GM13976 (cell line): ENCODE data around the gene DSC3.
"Not testable (repeated sequence)": the region's sequence is repeated elsewhere in the genome, so short reads cannot be mapped to it uniquely, and the experiment has no call there.

ENCODE experiments used
- DNase-seq: peaks from one replicate; pipeline ENCODE4 v3.0.0; 2012; ENCODE audit warnings: low spot score
- in situ Hi-C: fragments of 300-500 bp; cut with MboI; formaldehyde crosslinking; loops from one replicate; pipeline ENCODE4 v1.12.0; 2022; ENCODE audit warnings: low sequenced_read_pairs, mixed read lengths, inconsistent platforms; ENCODE audit not compliant: unreplicated experiment
- TF ChIP-seq, protein P1 (sequence below): IDR thresholded peaks from 2 replicates; pipeline ENCODE4 v1.5.1; 2012; ENCODE audit warnings: borderline replicate concordance, mild to moderate bottlenecking; ENCODE audit not compliant: insufficient read depth; ENCODE audit errors: extremely low read depth, missing control alignments, control extremely low read depth

The DSC3 gene

DNA sequence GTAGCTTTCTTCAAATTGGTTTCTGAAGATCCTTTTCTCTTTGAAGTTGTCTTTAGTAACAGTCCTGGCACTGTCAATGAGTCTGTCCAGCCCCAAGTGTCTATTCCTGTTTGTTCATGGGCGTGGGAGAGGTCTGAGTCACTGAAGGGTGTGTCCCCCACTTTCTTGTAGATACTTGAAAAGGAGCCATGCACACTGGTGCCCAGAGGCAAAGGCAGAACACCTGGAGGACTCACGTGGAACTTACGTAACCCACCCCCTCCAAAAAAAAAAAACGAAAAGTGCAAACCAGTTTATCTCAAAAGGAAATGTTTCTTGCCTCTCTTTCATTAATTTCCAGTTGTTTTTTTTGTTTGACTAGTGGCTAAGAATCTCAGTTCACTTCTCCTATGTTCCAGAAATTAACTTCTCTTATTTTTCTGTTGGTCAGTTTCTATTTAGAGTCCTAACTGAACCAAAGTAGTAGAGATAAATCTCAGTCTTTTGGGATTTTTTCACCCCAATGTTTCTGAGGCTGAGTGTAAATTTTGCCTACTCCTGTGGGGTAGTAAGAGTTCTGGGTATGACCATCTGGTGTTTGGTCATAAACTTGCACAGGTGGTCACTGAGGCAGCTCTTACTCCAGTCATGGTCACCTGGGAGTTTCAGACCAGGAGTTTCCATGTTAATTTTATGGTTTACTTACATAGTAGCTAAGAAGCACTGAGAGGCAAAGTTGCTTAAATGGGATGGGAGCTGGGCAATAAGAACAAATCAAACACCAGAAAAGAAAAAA is 54.9 kb downstream of the DSC3 start:
- in situ Hi-C loops: no loop called here
- TF ChIP-seq, protein P1, sequence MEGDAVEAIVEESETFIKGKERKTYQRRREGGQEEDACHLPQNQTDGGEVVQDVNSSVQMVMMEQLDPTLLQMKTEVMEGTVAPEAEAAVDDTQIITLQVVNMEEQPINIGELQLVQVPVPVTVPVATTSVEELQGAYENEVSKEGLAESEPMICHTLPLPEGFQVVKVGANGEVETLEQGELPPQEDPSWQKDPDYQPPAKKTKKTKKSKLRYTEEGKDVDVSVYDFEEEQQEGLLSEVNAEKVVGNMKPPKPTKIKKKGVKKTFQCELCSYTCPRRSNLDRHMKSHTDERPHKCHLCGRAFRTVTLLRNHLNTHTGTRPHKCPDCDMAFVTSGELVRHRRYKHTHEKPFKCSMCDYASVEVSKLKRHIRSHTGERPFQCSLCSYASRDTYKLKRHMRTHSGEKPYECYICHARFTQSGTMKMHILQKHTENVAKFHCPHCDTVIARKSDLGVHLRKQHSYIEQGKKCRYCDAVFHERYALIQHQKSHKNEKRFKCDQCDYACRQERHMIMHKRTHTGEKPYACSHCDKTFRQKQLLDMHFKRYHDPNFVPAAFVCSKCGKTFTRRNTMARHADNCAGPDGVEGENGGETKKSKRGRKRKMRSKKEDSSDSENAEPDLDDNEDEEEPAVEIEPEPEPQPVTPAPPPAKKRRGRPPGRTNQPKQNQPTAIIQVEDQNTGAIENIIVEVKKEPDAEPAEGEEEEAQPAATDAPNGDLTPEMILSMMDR: no peak
- peak; percentile 25 for DNase-seq

DNA sequence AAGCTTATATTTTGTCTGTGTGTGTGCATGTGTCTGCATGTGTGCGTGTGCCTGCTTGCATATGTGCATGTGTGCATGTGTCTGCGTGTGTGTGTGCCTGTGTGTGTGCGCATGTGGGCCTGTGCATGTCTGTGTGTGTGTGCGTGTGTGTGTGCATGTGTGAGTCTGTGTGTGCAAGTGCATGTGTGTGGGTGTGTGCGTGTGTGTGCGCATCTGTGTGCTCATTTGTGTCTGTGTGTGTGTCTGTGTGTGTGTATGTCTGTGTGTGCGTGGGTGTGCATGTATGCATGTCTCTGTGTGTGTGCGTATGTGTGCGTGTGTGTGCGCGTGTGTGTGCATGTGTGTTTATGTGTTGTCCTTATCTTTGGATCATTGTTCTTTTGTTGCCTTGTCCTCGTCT is 56.8 kb downstream of the DSC3 start:
- no peak for DNase-seq
- in situ Hi-C loops: no loop called here
- TF ChIP-seq, protein P1: no peak

DNA sequence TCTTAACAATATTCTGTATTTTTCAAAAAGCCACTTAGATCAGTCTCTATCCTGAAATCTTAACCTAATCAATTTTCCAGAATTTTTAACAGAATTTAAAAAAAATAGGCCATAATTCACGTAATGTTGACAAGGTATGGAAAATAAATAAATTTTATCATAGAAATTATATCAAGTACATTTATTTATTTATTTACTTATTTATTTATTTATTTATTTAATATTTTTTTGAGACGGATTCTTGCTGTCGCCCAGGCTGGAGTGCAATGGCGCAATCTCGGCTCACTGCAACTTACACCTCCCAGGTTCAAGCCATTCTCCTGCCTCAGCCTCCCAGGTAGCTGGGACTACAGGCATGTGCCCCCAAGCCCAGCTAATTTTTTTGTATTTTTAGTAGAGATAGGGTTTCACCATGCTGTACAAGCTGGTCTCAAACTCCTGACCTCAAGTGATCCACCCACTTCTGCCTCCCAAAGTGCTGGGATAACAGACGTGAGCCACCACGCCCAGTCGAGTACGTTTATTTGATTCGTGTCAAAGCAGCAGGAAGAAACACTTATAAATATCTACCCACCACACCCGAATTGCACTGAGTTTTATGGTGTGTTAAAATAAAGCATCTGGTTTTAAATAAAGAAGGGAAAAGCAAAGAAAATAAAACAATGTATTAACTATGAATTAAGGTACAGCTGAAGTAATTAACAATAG is 60.1 kb downstream of the DSC3 start:
- in situ Hi-C loops: no loop called here
- DNase-seq: no peak

DNA sequence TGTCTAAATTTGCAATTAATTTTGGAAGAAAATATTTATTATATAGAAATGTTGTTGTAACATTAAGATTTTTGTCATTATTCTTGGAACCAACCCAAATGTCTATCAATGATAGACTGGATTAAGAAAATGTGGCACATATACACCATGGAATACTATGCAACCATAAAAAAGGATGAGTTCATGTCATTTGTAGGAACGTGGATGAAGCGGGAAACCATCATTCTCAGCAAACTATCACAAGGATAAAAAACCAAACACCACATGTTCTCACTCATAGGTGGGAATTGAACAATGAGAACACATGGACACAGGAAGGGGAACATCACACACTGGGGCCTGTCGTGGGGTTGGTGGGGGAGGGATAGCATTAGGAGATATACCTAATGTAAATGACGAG is 64.5 kb downstream of the DSC3 start:
- DNase-seq, in situ Hi-C loops: not testable (repeated sequence)

More for the DNA sequence above, 60.1 kb downstream of the DSC3 start:
- TF ChIP-seq, protein P1: no peak

DNA sequence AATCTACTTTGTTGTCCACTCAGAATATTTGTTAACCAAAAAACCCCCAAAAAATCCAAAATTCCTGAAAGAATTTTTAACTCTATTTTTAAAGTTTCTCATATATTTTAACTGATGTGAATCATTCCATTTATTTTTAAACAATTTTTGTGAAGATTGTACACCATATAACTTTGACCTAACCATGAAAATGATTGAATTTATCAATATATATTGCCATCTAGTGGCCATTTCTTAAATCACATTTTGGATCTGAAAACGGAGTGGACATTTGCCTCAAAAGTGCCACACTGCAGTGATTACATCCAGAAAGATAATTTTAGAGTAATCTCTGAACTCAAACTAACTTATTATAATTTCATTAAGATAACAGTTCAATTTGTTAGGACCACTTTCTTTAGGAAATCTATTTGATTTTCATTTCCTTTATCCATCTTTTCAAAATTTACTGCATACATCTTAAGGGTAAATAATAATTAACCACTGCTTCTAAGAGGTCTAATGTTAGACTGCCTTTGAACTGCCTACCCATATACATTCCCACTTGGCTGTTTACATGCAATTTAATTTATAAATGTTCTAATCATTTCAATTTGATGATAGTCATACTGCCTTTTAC is 71.1 kb downstream of the DSC3 start:
- in situ Hi-C loops: no loop called here
- TF ChIP-seq, protein P1: peak; percentile 24
- DNase-seq: peak; percentile 32

DNA sequence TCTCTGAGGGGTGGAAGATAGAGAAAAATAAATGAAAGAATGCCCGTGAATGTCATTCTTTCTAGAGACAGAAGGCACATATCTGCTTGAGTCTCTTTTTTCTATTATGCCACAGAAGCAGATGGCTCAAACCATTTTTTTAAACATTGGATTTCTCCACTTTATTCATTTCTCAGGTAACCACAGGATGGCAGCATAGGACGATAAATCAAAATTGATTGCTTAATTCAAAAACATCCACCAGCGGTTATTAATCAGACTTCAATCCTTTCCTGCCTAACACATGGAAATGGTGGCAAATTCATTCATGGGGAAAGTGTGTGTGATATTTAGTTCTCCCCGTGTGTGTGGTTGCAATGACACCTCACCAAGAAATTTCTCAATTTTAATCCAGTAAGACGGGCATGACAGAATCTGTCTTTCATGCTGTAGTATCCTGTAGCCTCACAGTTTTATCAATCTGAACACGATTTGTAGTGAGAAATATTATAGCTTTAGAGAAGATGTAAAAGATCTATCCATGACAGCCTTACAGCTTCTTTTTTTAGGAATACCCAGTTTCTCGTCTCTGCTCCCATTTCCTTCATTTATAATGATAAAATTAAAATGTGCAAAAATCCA is 72.2 kb downstream of the DSC3 start:
- TF ChIP-seq, protein P1: peak; percentile 11
- no peak for DNase-seq
- in situ Hi-C loops: no loop called here
